Measurements from ENCODE around the gene MYO7B.

- no peak for TF ChIP-seq CTCF (IDR thresholded peaks at IDR 0.05; ENCODE audit: insufficient read depth, low read length)
- TF ChIP-seq POLR2AphosphoS5 (IDR thresholded peaks at IDR 0.05; ENCODE audit: low read depth): no peak
- no peak for TF ChIP-seq REST (IDR thresholded peaks at IDR 0.05; ENCODE audit: insufficient replicate concordance, low read depth)
- no peak for TF ChIP-seq SPI1 (IDR thresholded peaks at IDR 0.05; ENCODE audit: borderline replicate concordance, low read depth)
Observed at GRCh38 chr2:127589358-127589757, 53.9 kb downstream of the MYO7B start.
